ENCODE results near the gene BTBD16.

Gene BTBD16

DNA sequence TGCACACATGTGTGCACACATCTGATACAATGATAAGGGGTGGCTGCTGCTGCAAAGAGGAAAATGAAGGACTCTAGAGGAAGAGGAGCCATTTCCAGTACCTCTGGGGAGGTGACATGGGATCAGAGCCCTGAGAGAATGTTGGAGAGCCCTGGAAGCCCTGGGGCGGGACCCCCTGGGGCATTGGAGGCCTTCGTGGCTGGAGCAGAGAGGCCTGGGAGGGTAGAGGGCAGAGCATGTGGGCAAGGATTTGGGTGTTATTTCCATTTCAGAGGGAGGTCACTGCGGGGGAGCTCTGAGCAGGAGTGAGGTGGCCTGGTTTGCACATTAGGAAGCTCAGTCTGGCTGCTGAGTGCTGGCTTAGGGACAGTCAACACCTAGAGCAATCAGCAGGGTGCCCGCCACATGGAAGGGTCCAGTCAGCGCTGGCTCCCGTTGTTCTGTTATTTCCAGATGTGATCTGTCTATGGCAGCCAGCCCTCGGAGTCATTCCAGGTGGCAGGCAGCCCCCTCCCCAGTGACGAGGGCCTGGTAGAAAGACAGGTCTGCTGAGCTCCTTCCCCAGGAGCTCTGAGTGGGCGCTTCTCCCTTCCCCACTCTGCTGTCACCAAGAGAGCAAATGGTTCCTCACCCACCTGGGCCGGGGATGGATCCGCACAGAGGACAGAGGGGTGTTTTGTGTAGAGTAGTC lies 24.1 kb upstream of the BTBD16 start:
- DNase-seq (ENCODE audit: extremely low spot score), result no peak
- TF ChIP-seq FOXM1 (IDR thresholded peaks at IDR 0.05; ENCODE audit: borderline replicate concordance) (no peak), TARDBP (IDR thresholded peaks at IDR 0.05) (no peak), CTBP1 (IDR thresholded peaks at IDR 0.05; ENCODE audit: borderline replicate concordance) (no peak), FOXA1 (IDR thresholded peaks at IDR 0.05) (no peak), LEF1 (IDR thresholded peaks at IDR 0.05; ENCODE audit: borderline replicate concordance) (no peak), L3MBTL2 (conservative IDR thresholded peaks at IDR 0.05) (no peak), NFRKB (IDR thresholded peaks at IDR 0.05) (no peak), ELF4 (IDR thresholded peaks at IDR 0.05) (no peak), SUZ12 (IDR thresholded peaks at IDR 0.05) (no peak), SP1 (IDR thresholded peaks at IDR 0.05) (no peak), ZNF384 (IDR thresholded peaks at IDR 0.05) (no peak), FOXK2 (IDR thresholded peaks at IDR 0.05) (no peak), HDGF (IDR thresholded peaks at IDR 0.05; ENCODE audit: borderline replicate concordance) (no peak), BHLHE40 (IDR thresholded peaks at IDR 0.05; ENCODE audit: borderline replicate concordance) (no peak), ARNT (IDR thresholded peaks at IDR 0.05) (no peak)
- TF ChIP-seq, protein P1, sequence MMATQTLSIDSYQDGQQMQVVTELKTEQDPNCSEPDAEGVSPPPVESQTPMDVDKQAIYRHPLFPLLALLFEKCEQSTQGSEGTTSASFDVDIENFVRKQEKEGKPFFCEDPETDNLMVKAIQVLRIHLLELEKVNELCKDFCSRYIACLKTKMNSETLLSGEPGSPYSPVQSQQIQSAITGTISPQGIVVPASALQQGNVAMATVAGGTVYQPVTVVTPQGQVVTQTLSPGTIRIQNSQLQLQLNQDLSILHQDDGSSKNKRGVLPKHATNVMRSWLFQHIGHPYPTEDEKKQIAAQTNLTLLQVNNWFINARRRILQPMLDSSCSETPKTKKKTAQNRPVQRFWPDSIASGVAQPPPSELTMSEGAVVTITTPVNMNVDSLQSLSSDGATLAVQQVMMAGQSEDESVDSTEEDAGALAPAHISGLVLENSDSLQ (IDR thresholded peaks at IDR 0.05), result no peak
- ChIA-PET POLR2A (no interaction called here), CTCF (no interaction called here)

DNA sequence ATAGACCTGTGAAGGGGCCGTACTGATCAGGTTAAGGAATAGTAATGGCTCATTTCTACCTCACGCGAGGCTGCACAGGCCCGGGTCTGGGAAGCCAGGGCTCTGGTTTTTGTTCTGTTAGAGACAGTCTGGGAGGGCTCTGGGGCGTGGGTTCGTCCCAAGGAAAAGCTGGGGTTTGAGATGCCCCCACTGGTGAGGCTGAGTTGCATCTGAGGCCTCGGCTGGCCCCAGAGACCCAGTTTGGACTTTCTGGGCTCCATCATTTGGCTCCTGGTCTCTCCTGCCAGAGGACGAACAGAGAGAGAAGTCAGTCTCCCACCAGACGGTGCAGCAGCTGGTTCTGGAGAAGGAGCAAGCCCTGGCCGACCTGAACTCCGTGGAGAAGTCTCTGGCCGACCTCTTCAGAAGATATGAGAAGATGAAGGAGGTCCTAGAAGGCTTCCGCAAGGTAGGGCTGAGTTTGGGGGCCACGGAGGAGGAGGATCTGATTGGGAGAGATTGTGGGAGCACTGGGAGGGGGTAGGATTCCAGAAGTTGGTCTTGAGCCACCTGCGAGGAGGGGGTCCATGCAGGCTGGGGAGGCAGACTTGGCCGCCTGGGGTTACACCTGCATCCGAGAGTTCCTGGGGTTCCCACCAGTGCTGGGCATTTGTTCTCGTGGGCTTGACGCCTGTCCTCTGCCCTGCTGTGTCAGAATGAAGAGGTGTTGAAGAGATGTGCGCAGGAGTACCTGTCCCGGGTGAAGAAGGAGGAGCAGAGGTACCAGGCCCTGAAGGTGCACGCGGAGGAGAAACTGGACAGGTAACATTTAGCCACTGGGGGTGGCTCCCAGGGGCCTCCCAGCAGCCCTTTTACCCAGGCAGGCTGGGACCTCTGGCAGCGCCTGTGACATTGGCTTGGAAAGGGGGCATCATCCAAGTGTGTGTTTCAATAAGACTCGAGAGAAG lies 22.5 kb upstream of the BTBD16 start:
- TF ChIP-seq HDGF (IDR thresholded peaks at IDR 0.05; ENCODE audit: borderline replicate concordance), result no peak
- no peak for TF ChIP-seq SUZ12 (IDR thresholded peaks at IDR 0.05)
- TF ChIP-seq TARDBP (IDR thresholded peaks at IDR 0.05), result no peak
- TF ChIP-seq FOXA1 (IDR thresholded peaks at IDR 0.05), result no peak
- no peak for TF ChIP-seq CTBP1 (IDR thresholded peaks at IDR 0.05; ENCODE audit: borderline replicate concordance)
- TF ChIP-seq, protein P1 (IDR thresholded peaks at IDR 0.05), result no peak
- TF ChIP-seq FOXM1 (IDR thresholded peaks at IDR 0.05; ENCODE audit: borderline replicate concordance), result no peak
- TF ChIP-seq ELF4 (IDR thresholded peaks at IDR 0.05), result no peak
- TF ChIP-seq ARNT (IDR thresholded peaks at IDR 0.05), result no peak
- no peak for TF ChIP-seq NFRKB (IDR thresholded peaks at IDR 0.05)
- no peak for TF ChIP-seq LEF1 (IDR thresholded peaks at IDR 0.05; ENCODE audit: borderline replicate concordance)
- no peak for TF ChIP-seq L3MBTL2 (conservative IDR thresholded peaks at IDR 0.05)
- TF ChIP-seq BHLHE40 (IDR thresholded peaks at IDR 0.05; ENCODE audit: borderline replicate concordance), result no peak
- TF ChIP-seq SP1 (IDR thresholded peaks at IDR 0.05), result no peak
- no peak for TF ChIP-seq ZNF384 (IDR thresholded peaks at IDR 0.05)
- no peak for TF ChIP-seq FOXK2 (IDR thresholded peaks at IDR 0.05)
- no peak for DNase-seq (ENCODE audit: extremely low spot score)
- POLR2A ChIA-PET, result no interaction called here
- CTCF ChIA-PET, result interaction anchor here (0.6 kb wide), 1 partner anchor 28 kb away, joined by 3 read pairs; no protein-coding TSS in a partner anchor

DNA sequence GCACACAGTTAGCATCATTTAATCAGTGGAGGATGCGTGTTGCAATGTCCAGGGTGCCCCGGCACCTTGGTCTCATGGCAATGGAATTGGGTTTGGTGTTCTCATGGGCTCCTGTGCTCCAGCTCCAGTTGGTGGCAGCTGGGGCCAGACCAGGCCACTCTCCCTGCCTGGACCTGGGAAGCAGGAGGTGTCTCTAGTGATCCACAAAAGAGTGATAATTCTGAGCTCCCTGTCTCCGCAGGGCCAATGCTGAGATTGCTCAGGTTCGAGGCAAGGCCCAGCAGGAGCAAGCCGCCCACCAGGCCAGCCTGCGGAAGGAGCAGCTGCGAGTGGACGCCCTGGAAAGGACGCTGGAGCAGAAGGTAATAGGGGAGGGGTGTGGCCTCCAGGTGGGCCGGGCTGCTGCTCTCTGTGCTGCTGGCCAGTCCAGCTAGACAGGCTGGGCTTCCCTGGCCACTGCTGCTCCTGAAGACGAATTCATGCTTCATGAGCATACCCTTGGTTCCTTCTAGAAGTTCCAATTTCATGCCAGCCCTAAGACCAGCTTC lies 21.7 kb upstream of the BTBD16 start:
- TF ChIP-seq, protein P1 (IDR thresholded peaks at IDR 0.05), result no peak
- TF ChIP-seq FOXA1 (IDR thresholded peaks at IDR 0.05) (no peak), CTBP1 (IDR thresholded peaks at IDR 0.05; ENCODE audit: borderline replicate concordance) (no peak), SP1 (IDR thresholded peaks at IDR 0.05) (no peak), LEF1 (IDR thresholded peaks at IDR 0.05; ENCODE audit: borderline replicate concordance) (no peak), ARNT (IDR thresholded peaks at IDR 0.05) (no peak), TARDBP (IDR thresholded peaks at IDR 0.05) (no peak), L3MBTL2 (conservative IDR thresholded peaks at IDR 0.05) (no peak), ZNF384 (IDR thresholded peaks at IDR 0.05) (no peak), HDGF (IDR thresholded peaks at IDR 0.05; ENCODE audit: borderline replicate concordance) (no peak)
- no peak for DNase-seq (ENCODE audit: extremely low spot score)
- ChIA-PET POLR2A (no interaction called here), CTCF (interaction anchor here (1.3 kb wide), 1 partner anchor 18 kb away, joined by 3 read pairs; no protein-coding TSS in a partner anchor)

DNA sequence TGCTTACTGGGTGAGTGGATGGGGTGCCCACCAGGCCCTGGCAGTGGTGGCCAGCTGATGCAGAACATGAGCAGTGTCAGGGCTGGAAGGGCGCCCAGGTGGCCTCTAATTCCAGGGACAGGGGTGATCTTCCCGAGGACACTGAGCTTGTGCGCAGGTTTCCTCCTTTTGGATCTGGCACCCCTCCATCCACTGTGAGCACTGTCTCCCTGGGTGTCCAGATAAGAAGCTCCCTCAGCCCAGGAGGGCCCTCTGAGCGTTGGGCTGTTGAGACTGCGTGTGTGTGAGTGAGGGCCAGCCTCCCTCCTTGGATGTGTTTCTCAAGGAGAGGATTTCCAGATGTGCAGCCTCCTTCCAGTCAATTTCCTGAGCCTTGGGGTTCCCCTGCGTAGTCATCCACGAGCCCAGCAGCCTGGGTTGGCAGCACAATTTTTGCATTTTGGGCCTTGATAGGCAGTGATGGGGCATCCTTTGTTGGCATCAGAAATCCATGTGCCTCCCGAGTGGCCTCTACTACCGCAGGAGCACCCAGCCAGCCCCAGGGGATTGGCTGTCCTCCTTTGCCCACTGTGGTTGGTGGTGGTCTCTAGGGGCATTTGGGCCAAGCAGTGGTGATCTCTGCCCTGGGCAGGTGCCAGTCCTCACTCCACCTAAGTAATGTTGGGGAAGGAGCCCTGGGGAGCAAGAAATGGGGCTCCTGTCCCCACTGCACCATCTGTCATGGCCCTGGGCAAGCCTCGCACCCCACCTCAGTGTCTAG lies 20.9 kb upstream of the BTBD16 start:
- CTCF ChIA-PET, result interaction anchor here (1.3 kb wide), 1 partner anchor 17 kb away, joined by 3 read pairs; no protein-coding TSS in a partner anchor
- POLR2A ChIA-PET, result no interaction called here
- no peak for DNase-seq (ENCODE audit: extremely low spot score)
- no peak for TF ChIP-seq HDGF (IDR thresholded peaks at IDR 0.05; ENCODE audit: borderline replicate concordance)
- no peak for TF ChIP-seq L3MBTL2 (conservative IDR thresholded peaks at IDR 0.05)
- TF ChIP-seq NFRKB (IDR thresholded peaks at IDR 0.05), result no peak
- TF ChIP-seq SUZ12 (IDR thresholded peaks at IDR 0.05), result no peak
- no peak for TF ChIP-seq FOXK2 (IDR thresholded peaks at IDR 0.05)
- no peak for TF ChIP-seq ZNF384 (IDR thresholded peaks at IDR 0.05)
- TF ChIP-seq ELF4 (IDR thresholded peaks at IDR 0.05), result no peak
- no peak for TF ChIP-seq LEF1 (IDR thresholded peaks at IDR 0.05; ENCODE audit: borderline replicate concordance)
- TF ChIP-seq, protein P1 (IDR thresholded peaks at IDR 0.05), result no peak
- TF ChIP-seq FOXM1 (IDR thresholded peaks at IDR 0.05; ENCODE audit: borderline replicate concordance), result no peak
- TF ChIP-seq SP1 (IDR thresholded peaks at IDR 0.05), result no peak
- TF ChIP-seq CTBP1 (IDR thresholded peaks at IDR 0.05; ENCODE audit: borderline replicate concordance), result no peak
- no peak for TF ChIP-seq FOXA1 (IDR thresholded peaks at IDR 0.05)
- no peak for TF ChIP-seq ARNT (IDR thresholded peaks at IDR 0.05)
- TF ChIP-seq BHLHE40 (IDR thresholded peaks at IDR 0.05; ENCODE audit: borderline replicate concordance), result no peak
- TF ChIP-seq TARDBP (IDR thresholded peaks at IDR 0.05), result no peak

Measured in HEK293T (cell line).